Right lobe of liver (tissue), 6 donors: ENCODE data around the gene SCRN3. TPM values are rescaled to one million over a fixed set of nuclear protein-coding genes. Genes with fewer than 3 reads are reported as not detected.
"Not testable (repeated sequence)": the region's sequence is repeated elsewhere in the genome, so short reads cannot be mapped to it uniquely, and the experiment has no call there.

Experiments used
- ATAC-seq, 4 donors: fragments of 200-7000 bp; cut with Tn5 transposase; one replicate each; pipeline ENCODE4 v1.9.1; 2020; ENCODE audit warnings: mild to moderate bottlenecking in 4 of 4, moderate library complexity in 4 of 4
- DNase-seq, 3 donors: peaks; one replicate each; pipeline ENCODE4 v3.0.0-alpha.2; 2020
- H3K27ac ChIP-seq, 3 donors: fragments of 200-600 bp; one replicate each; pipeline ENCODE4 v1.8.0; 2022
- H3K27me3 ChIP-seq, 2 donors: fragments of 200-600 bp; one replicate each; pipeline ENCODE4 v1.8.0; 2022
- H3K36me3 ChIP-seq, 4 donors: fragments of 200-600 bp; sonication (generic) in 1 of 4; one replicate each; pipeline versions ENCODE4 v1.5.1 to v1.8.0; 2017 to 2022; ENCODE audit warnings: control low read depth in 1 of 4
- H3K4me1 ChIP-seq, 4 donors: fragments of 200-600 bp; sonication (generic) in 1 of 4; one replicate each; pipeline versions ENCODE4 v1.5.1 to v1.8.0; 2017 to 2022; ENCODE audit warnings: control low read depth in 1 of 4
- H3K4me3 ChIP-seq, 3 donors: fragments of 200-600 bp; one replicate each; pipeline ENCODE4 v1.8.0; 2022
- H3K9me3 ChIP-seq, 4 donors: fragments of 200-600 bp; sonication (generic) in 1 of 4; one replicate each; pipeline versions ENCODE4 v1.5.1 to v1.8.0; 2017 to 2022; ENCODE audit warnings: control low read depth in 1 of 4
- CTCF ChIP-seq, 4 donors: fragments of 200-600 bp in 3 of 4; fragments of 450-650 bp in 1 of 4; IDR thresholded peaks; one replicate each; pipeline versions ENCODE4 v1.5.1 to v1.8.0; 2016 to 2022; ENCODE audit warnings: antibody characterized with exemption in 4 of 4, mild to moderate bottlenecking in 2 of 4
- POLR2A ChIP-seq: fragments of 450-650 bp; IDR thresholded peaks from one replicate; pipeline ENCODE4 v1.6.1; 2017; ENCODE audit warnings: antibody characterized with exemption, mild to moderate bottlenecking
- WGBS: methylation state at CpG from one replicate; pipeline ENCODE4 v1.1.6; 2018; ENCODE audit warnings: low coverage, low lambda C conversion rate; ENCODE audit not compliant: insufficient coverage; ENCODE audit errors: missing lambda C conversion rate; 5-methylcytosine and 5-hydroxymethylcytosine counted together
- intact Hi-C, 2 donors: fragments of 100-400 bp; cut with DNase I; formaldehyde crosslinking; loops; one replicate each; pipeline versions ENCODE4 v1.11.2 to v1.14.1; 2022
- total RNA-seq, 6 experiments: library from RNA; depleted of rRNA in 2 of 6; stranded (reverse); fragments of >200 nt in 2 of 6; fragmentation: NEBNext Ultra II Directional in 3 of 6; extraction: Animal tissue kit (Norgen Biotek cat#: 25700) in 3 of 6; gene quantifications; one replicate each; pipeline versions ENCODE4 v1.1.0 to v1.2.4, GENCODE V29; 2016 to 2023
- donor health status: DM: no; HTN: yes; CAD: no.
- donor health status: DM: no; HTN: no; CAD: no.
- donor health status: DM: no; HTN: no; CAD: no.
- donor health status: DM: no; HTN: yes; CAD: no.
- donor health status: DM: no; HTN: yes; CAD: no.

SCRN3 gene
- total RNA-seq, 6 experiments from 2014 or later = 13.9 to 21.1 (median 15.7) TPM

GRCh38 chr2:174365571-174365970, 30.0 kb upstream of the SCRN3 start:
- Histone ChIP-seq H3K27me3 (no peaks in the 10 kb centered on the region), H3K27ac (no peak overlapping the region), H3K4me3 (no peak overlapping the region), H3K4me1 (no peaks in the 10 kb centered on the region), H3K36me3 (no peaks in the 10 kb centered on the region), H3K9me3 (no peaks in the 10 kb centered on the region)
- TF ChIP-seq CTCF (IDR thresholded peaks at IDR 0.05) (no peak), POLR2A (no peak)
- DNase-seq (no peak), ATAC-seq (no peak)
- intact Hi-C loops = no loop called here
- 100% methylated on average over 2 of the region's 2 CpGs for WGBS

GRCh38 chr2:174368691-174369090, 26.8 kb upstream of the SCRN3 start:
- Histone ChIP-seq H3K9me3 (no peaks in the 10 kb centered on the region), H3K36me3 (peaks cover 0 to 13% (median 0%) of the 10 kb centered on the region in 4 donors)

GRCh38 chr2:174376967-174377366, 18.6 kb upstream of the SCRN3 start:
- DNase-seq (no peak), ATAC-seq (no peak)
- H3K27me3 ChIP-seq = no peaks in the 10 kb centered on the region
- no peak overlapping the region for H3K4me3 ChIP-seq
- no peak for TF ChIP-seq CTCF (IDR thresholded peaks at IDR 0.05)
- no peak for TF ChIP-seq POLR2A
- H3K4me1 ChIP-seq = no peaks in the 10 kb centered on the region
- H3K9me3 ChIP-seq = no peaks in the 10 kb centered on the region
- WGBS = 85% methylated on average over 2 of the region's 2 CpGs
- no peak overlapping the region for H3K27ac ChIP-seq
- H3K36me3 ChIP-seq = peaks cover 0 to 75% (median 21%) of the 10 kb centered on the region in 4 donors
- intact Hi-C loops = no loop called here

More at GRCh38 chr2:174368691-174369090, 26.8 kb upstream of the SCRN3 start:
- intact Hi-C loops = no loop called here
- no peak overlapping the region for H3K27ac ChIP-seq
- H3K4me3 ChIP-seq = no peak overlapping the region
- H3K4me1 ChIP-seq = no peaks in the 10 kb centered on the region
- no peak for TF ChIP-seq CTCF (IDR thresholded peaks at IDR 0.05)
- TF ChIP-seq POLR2A = no peak
- DNase-seq (no peak), ATAC-seq (no peak)
- WGBS = 100% methylated on average over 1 of the region's 1 CpG
- no peaks in the 10 kb centered on the region for H3K27me3 ChIP-seq

GRCh38 chr2:174383796-174384195, 11.7 kb upstream of the SCRN3 start:
- DNase-seq (no peak), ATAC-seq (peak in 1 of 4 donors; percentile 30)
- Histone ChIP-seq H3K9me3 (no peaks in the 10 kb centered on the region), H3K4me1 (peaks cover 0 to 4% (median 0%) of the 10 kb centered on the region in 4 donors), H3K27ac (no peak overlapping the region), H3K36me3 (peaks cover 4 to 47% (median 19%) of the 10 kb centered on the region in 4 donors), H3K4me3 (no peak overlapping the region), H3K27me3 (no peaks in the 10 kb centered on the region)
- whole genome bisulfite sequencing = 58% methylated on average over 1 of the region's 1 CpG
- no peak for TF ChIP-seq CTCF (IDR thresholded peaks at IDR 0.05)
- no peak for TF ChIP-seq POLR2A
- intact Hi-C loops = no loop called here

- H3K27me3 ChIP-seq = no peaks in the 10 kb centered on the region
- no peaks in the 10 kb centered on the region for H3K9me3 ChIP-seq
- intact Hi-C loops = no loop called here
- no peak overlapping the region for H3K27ac ChIP-seq
- DNase-seq (no peak), ATAC-seq (no peak)
- H3K4me1 ChIP-seq = peaks cover 0 to 4% (median 0%) of the 10 kb centered on the region in 4 donors
- peaks cover 4 to 37% (median 13%) of the 10 kb centered on the region in 4 donors for H3K36me3 ChIP-seq
- 92% methylated on average over 3 of the region's 3 CpGs for WGBS
- no peak overlapping the region for H3K4me3 ChIP-seq
- TF ChIP-seq CTCF (IDR thresholded peaks at IDR 0.05) (no peak), POLR2A (no peak)
Measured at GRCh38 chr2:174385201-174385600, 10.3 kb upstream of the SCRN3 start.

GRCh38 chr2:174388706-174389105, 6.8 kb upstream of the SCRN3 start:
- H3K27me3 ChIP-seq, H3K9me3 ChIP-seq, H3K27ac ChIP-seq, DNase-seq, H3K4me1 ChIP-seq, H3K4me3 ChIP-seq, ATAC-seq, intact Hi-C loops: not testable (repeated sequence)
- peaks cover 4 to 27% (median 8%) of the 10 kb centered on the region in 4 donors for H3K36me3 ChIP-seq
- 94% methylated on average over 3 of the region's 3 CpGs for WGBS
